Activated CD4-positive, alpha-beta T cell treated with anti-CD3 and anti-CD28 coated beads, Interleukin-10, Interleukin-2, amounts not matched to agents 100 ng/mL and 50 ng/mL, durations not matched to agents 16 hours and 8 hours (primary cell): ENCODE data around the gene CCR8.
"Not testable (repeated sequence)": the region's sequence is repeated elsewhere in the genome, so short reads cannot be mapped to it uniquely, and the experiment has no call there.

Experiments used
- DNase-seq: peaks from one replicate; pipeline ENCODE4 v3.0.0-alpha.2; 2020

Gene CCR8

GRCh38 chr3:39317571-39318169 lies 11.8 kb upstream of the CCR8 start:
- DNase-seq, result no peak

GRCh38 chr3:39318301-39318700 lies 11.2 kb upstream of the CCR8 start:
- no peak for DNase-seq

DNA sequence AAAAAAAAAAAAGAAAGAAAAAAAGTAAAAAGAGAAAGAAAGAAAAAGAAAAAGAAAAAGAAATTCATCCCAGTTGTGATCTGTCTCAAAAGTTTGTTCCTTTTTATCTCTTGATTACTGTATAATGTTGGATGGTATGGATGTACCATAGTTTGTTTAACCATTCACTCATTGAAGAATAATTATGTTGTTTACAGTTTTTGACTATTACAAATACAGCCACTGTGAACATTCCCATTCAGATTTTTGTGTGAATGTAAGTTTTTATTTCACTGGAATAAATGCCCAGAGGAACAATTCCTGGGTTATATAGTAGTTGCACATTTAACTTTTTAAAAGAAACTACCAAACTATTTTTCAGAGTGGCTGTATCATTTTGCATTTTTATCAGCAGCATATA lies 10.3 kb upstream of the CCR8 start:
- DNase-seq, result no peak

DNA sequence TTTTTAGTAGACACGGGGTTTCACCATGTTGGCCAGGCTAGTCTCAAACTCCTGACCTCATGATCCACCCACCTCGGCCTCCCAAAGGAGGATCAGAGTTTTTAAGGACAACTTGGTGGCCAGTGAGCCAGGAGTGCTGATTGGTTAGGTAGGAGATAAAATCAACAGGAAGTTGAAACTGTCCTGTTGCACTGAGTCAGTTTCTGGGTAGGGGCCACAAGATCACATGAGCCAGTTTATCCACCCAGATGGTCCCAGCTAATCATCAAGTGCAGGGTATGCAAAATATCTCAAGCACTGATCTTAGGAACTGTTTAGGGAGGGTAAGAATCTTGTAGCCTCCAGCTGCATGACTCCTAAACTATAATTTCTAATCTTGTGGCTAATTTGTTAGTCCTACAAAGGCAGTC lies 7.9 kb upstream of the CCR8 start:
- DNase-seq, result peak; percentile 64

DNA sequence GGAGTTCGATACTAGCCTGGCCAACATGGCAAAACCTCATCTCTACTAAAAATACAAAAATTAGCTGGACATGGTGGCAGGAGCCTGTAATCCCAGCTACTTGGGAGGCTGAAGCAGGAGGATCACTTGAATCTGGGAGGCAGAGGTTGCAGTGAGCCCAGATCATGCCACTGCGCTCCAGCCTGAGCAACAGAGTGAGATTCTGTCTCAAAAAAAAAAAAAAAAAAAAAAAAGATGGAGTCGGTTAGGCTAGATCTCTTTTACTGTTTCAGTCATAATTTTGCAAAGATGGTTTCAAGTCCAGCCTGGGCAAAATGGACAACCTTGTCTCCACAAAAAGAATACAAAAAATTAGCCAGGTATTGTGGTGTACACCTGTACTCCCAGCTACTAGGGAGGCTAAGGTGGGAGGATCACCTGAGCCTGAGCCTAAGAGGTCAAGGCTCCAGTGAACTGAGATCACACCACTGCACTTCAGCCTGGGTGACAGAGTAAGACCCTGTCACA lies 7.2 kb upstream of the CCR8 start:
- not testable (repeated sequence) for DNase-seq

- no peak for DNase-seq
These were observed 6.6 kb upstream of the CCR8 start for GRCh38 chr3:39322936-39323335.

DNA sequence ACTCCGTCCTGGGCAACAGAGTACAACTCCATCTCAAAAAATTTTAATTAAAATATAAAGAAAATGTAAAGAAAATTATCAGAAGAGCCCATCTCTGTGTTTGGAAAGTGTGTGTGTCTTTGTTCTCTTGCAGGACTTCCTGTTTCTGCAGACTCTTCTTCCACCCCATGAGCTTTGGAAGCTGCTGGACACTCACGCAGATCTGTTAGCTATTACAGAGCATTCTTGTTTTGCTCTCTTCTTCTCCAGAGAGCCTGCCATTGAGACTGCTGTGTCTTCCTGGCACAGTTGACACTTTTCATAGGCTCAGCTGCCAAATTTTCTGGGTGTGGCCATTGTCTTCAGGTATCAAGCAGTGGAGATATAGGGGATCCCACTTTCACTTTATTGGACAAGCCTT lies 6.0 kb upstream of the CCR8 start:
- DNase-seq, result no peak

DNA sequence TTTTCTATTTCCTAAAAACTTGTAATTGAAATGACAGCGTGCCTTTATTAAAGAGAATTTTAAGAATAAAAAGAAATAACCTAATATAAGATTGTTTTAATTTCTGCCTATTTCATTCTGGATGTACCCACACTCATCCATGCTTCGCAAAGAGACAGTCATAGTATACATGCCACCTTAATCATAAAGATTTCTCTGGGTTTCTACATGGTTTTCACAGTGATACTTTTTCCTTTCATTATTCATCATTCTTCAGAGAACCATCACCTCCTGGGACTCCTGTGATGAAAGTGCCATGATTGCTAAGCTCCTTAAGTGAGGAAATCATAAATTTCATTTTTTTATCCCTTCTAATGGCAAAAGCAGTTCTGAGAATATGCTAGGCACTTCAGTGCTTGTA lies 4.3 kb upstream of the CCR8 start:
- peak; percentile 75 for DNase-seq

DNA sequence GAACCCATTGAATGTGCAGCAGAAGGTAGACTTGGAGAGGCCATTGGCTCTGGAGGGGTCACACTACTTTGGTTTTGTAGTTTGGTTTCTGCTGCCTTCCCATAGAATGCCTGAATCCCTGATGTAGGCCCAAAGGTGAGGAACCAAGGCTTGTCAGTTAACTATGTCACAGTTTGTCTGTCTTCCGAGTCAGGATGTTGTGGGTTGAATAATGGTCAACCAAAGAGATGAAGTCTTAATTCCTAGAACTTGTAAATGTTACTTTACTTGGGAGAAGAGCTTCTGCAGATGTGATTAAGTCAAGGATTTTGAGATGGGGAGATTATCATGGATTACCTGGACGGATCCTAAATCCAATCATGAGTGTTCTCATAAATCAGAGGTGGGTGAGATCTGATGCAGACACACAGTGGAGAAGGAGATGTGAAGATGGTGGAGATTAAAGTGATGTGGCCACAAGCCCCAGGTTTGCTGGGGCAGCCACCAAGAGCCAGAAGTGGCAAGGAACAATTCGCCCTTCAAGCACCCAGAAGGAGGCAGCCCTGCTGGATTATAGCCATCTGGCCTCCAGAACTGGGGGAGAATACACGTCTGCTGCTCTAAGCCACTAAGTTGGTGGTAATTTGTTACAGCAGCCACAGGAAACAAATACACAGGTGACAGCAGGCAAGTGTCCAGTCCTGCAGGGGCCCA lies 2.3 kb upstream of the CCR8 start:
- peak; percentile 42 for DNase-seq

- peak; percentile 75 for DNase-seq
These were observed 1.7 kb upstream of the CCR8 start for GRCh38 chr3:39327746-39328349.

DNA sequence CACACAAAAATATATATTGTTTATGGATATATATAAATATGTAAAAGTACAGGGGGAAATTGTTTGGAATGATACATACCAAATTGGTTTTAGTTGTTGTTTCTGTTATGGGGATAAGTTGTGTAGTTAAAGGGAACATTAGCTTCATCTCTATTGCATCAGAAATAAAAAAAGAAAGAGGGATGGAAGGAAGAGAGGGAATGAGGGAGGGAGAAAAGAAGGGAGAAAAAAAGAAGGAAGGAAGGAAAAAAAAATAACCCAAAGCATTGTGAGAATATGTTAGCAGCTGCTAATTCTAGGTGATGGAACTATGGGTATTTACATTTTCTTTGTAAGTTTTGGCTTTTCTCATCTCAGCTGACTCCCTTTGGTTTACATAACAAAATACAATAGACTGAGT lies 1.3 kb downstream of the CCR8 start:
- no peak for DNase-seq

GRCh38 chr3:39332525-39332924 lies 3.0 kb downstream of the CCR8 start:
- no peak for DNase-seq

DNA sequence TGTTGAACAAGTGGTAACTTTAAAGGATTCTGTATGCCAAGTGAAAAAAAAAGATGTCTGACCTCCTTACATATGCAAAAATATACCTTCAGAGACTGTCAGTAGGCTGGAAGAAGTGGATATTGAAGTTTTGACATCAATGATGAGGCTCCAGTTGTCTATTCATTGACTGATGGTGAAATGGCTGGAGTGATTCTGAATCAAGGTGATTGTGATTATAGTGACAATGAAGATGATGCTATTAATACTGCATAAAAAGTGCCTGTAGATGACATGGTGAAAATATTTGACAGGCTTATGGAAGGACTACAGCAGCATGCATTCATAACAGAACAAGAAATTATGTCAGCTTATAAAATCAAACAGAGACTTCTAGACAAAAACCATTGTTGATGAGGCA lies 4.1 kb downstream of the CCR8 start:
- DNase-seq, result no peak

DNA sequence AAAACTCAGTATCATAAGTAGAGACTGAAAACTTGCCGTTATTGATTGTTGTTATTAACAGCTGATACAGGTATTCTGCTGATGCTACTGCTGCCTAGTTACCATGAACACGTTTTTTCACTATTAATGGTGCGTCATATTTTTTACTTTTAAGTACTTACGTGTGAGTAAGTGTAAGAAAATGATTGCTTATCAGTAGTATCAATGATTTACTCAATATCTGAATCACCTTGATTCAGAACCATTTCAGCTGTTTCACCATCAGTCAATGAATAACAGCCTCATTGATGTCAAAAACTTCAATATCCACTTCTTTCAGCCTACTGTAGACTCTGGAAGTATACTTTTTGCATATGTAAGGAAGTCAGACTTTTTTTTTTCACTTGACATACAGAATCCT lies 4.7 kb downstream of the CCR8 start:
- no peak for DNase-seq

DNA sequence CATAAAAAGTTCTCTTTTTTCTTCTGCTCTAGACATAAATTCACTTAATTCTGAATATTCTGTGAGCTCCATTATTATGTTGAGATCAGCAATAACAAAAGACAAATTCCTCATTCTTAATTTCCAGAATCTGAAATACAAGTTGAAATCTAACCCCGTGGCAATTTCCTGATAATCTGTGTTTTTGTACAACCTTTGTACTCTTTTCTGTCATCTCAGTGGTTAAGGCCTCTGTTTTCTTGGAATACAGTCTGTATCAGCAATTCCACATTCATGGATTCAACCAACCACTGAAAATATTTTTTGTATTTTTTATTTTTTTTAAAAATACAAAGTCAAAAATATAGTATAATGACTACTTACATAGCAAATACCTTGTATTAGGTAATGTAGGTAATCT lies 8.7 kb downstream of the CCR8 start:
- DNase-seq, result no peak

GRCh38 chr3:39339086-39339485 lies 9.6 kb downstream of the CCR8 start:
- DNase-seq, result no peak

GRCh38 chr3:39343076-39343717 lies 13.7 kb downstream of the CCR8 start:
- DNase-seq, result peak; percentile 40

DNA sequence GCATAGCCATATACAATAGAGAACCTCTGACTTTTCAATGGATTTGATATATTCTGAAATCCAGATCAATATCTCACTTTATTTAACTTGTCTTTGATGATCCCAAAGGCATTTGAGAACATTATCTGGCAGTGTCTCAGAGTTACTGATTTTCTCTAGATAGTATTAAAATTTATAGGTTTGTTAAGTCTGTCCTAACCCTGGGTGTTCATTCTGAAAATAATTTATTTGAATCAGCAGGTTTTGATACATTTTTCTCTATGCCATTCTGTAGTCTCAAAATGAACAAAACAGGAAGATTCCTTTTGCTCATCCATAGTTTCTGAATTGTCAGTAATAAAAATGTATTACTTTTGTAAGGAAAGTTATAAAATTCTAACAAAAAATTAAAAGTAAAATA lies 14.3 kb downstream of the CCR8 start:
- DNase-seq, result peak; percentile 50

- DNase-seq, result no peak
These were observed 15.3 kb downstream of the CCR8 start for GRCh38 chr3:39344746-39345344.

- peak; percentile 74 for DNase-seq
These were observed 17.5 kb downstream of the CCR8 start for GRCh38 chr3:39346785-39347585.

DNA sequence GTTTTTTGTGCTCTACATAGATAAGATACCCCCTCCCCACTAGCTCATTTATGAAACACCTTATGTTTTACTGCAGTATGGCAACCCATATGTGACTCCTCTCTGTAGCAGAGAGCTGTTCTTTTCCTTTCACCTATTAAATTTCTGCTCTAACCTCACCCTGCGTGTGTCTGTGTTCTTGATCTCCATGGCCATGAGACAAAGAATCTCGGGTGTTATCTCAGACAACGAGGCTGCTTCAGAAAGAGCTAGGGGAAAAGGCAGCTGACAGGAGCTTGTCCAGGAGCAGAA lies 18.0 kb downstream of the CCR8 start:
- no peak for DNase-seq

GRCh38 chr3:39349080-39349479 lies 19.6 kb downstream of the CCR8 start:
- DNase-seq, result no peak

DNA sequence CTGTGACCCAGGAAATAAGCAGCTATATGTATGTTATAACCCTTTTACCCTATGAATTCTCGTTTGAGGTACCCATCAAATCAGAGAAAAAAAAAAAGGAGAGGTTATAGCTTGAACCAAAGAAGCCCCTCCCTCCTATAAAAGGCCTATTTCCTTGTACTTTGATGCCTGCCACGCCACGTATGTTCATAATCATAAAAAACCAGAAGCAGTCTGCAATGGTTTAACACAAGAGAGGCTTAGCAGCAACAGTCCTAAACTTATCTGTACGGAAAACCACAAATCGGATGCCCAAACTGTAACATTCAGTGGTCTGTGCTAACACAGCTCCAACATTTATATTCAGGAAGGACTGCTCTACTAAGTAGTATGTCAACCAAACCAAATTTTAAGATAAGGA lies 21.2 kb downstream of the CCR8 start:
- DNase-seq, result no peak
